ENCODE data around the gene NEK11. TPM values are rescaled to one million over a fixed set of nuclear protein-coding genes. Genes with fewer than 3 reads are reported as not detected.

The NEK11 gene
- total RNA-seq, 4 donors from 2014 or later, result 2.3 to 25.2 (median 8.4) TPM

DNA sequence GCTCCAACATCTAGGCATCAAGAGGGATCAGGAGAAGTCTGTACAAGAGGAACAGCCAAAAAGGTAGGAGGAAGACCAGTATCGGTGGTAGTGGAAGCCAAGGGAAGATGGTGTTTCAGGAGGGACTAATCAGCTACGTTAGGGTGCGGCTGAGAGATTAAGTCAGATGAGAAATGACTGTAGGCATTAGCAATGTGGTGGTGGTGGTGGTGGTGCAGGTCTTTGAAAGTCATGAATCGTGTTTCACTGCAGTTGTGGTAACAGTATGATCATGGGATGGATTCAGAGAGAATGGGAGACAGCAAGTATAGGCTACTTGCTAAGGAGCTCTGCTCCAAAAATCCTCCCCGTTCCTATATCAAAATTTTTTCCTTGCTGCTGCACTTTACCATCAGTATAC, 35.6 kb upstream of the NEK11 start:
- DNase-seq, result no peak

DNA sequence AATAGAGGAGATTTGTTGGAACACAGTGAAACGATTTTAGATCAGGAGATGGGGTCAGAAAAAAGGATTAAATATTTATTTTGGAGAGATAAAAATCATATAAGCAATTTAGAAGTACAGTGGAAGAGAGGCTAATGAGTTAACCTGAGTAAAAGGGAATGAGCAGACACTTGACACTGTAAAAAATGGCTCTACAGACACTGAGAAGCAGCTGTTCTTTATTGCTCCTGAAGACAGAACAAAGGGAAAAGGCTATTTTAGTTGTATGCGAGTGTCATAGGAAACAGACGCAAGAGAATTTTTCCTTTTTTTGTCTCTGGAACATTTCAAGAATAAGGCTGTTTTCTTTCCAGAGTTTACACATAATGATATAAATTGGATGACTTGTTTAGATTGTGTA, 34.3 kb upstream of the NEK11 start:
- Histone ChIP-seq H3K36me3 (no peaks in the 10 kb centered on the region), H3K27me3 (no peaks in the 10 kb centered on the region), H3K27ac (no peak overlapping the region), H3K4me1 (no peaks in the 10 kb centered on the region), H3K9me3 (no peaks in the 10 kb centered on the region), H3K4me3 (no peak overlapping the region)
- DNase-seq, result no peak
- TF ChIP-seq POLR2A (IDR thresholded peaks at IDR 0.05), result no peak
- TF ChIP-seq, protein P1, sequence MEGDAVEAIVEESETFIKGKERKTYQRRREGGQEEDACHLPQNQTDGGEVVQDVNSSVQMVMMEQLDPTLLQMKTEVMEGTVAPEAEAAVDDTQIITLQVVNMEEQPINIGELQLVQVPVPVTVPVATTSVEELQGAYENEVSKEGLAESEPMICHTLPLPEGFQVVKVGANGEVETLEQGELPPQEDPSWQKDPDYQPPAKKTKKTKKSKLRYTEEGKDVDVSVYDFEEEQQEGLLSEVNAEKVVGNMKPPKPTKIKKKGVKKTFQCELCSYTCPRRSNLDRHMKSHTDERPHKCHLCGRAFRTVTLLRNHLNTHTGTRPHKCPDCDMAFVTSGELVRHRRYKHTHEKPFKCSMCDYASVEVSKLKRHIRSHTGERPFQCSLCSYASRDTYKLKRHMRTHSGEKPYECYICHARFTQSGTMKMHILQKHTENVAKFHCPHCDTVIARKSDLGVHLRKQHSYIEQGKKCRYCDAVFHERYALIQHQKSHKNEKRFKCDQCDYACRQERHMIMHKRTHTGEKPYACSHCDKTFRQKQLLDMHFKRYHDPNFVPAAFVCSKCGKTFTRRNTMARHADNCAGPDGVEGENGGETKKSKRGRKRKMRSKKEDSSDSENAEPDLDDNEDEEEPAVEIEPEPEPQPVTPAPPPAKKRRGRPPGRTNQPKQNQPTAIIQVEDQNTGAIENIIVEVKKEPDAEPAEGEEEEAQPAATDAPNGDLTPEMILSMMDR (IDR thresholded peaks at IDR 0.05), result no peak
- intact Hi-C loops (cut with DNase I; ENCODE audit: low total_unique reads), result no loop called here

More for the DNA sequence above, 35.6 kb upstream of the NEK11 start:
- Histone ChIP-seq H3K27me3 (no peaks in the 10 kb centered on the region), H3K9me3 (no peaks in the 10 kb centered on the region), H3K36me3 (no peaks in the 10 kb centered on the region), H3K4me1 (no peaks in the 10 kb centered on the region), H3K4me3 (no peak overlapping the region), H3K27ac (no peak overlapping the region)
- TF ChIP-seq POLR2A (IDR thresholded peaks at IDR 0.05), result no peak
- TF ChIP-seq, protein P1 (IDR thresholded peaks at IDR 0.05), result no peak
- intact Hi-C loops (cut with DNase I; ENCODE audit: low total_unique reads), result no loop called here

DNA sequence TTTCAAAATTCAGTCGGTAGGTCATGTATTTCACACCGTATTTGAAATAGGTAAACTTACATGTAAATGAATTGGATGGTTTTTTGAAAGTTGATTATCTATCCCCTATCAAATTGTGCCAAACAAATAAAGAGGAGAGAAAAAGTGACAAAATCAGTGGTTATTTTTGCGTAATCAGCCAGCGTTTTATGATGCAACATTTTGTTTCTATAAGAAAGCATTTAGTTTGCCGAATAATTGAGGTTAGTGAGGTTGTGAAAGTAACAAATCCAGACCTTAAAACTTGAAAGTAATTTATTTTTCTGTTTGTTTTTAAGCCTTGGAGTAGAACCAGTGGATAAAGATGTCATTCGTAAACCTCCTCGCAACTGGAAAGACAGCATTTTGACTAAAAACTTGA, 29.4 kb upstream of the NEK11 start:
- H3K9me3 ChIP-seq, result no peaks in the 10 kb centered on the region
- no peaks in the 10 kb centered on the region for H3K4me1 ChIP-seq
- intact Hi-C loops (cut with DNase I; ENCODE audit: low total_unique reads), result no loop called here
- peaks cover 0 to 3% of the 10 kb centered on the region in 2 donors for H3K36me3 ChIP-seq
- no peak for DNase-seq
- H3K27me3 ChIP-seq, result no peaks in the 10 kb centered on the region
- no peak overlapping the region for H3K4me3 ChIP-seq
- TF ChIP-seq, protein P1 (IDR thresholded peaks at IDR 0.05), result no peak
- TF ChIP-seq POLR2A (IDR thresholded peaks at IDR 0.05), result no peak
- no peak overlapping the region for H3K27ac ChIP-seq

DNA sequence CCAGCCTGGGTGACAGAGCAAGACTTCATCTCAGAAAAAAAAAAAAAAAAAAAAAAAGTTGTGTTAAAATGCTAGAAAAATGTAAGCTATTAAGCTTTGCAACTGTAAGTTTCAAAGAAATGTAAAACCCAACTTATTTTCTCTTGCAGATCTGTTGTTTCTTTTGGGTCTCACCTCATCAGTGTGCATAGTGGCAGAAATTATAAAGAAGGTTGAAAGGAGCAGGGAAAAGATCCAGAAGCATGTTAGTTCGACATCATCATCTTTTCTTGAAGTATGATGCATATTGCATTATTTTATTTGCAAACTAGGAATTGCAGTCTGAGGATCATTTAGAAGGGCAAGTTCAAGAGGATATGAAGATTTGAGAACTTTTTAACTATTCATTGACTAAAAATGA, 25.6 kb upstream of the NEK11 start:
- Histone ChIP-seq H3K9me3 (no peaks in the 10 kb centered on the region), H3K36me3 (peaks cover 0 to 3% of the 10 kb centered on the region in 2 donors), H3K27ac (no peak overlapping the region), H3K27me3 (no peaks in the 10 kb centered on the region), H3K4me1 (no peaks in the 10 kb centered on the region), H3K4me3 (no peak overlapping the region)
- TF ChIP-seq, protein P1 (IDR thresholded peaks at IDR 0.05), result no peak
- no peak for TF ChIP-seq POLR2A (IDR thresholded peaks at IDR 0.05)
- no peak for DNase-seq
- intact Hi-C loops (cut with DNase I; ENCODE audit: low total_unique reads), result no loop called here

DNA sequence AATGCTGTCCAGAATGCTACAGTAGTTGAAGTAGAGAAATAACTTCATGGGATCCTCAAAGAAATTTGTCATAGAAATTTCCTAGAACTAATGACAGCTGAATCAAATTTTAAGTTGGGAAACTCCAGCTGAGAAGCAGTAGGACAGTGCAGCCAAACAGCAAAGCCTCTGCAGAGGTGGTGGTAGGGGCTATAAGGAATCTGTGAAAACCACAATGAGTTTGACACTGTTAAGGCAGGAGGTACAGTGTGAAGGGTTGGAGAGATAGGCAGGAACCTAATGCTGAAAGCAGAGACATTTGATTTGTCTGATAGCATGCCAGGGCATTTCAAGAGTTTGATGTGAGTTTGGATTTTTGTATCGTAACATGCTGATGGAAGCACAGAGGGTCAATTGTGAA, 22.1 kb upstream of the NEK11 start:
- Histone ChIP-seq H3K9me3 (no peaks in the 10 kb centered on the region), H3K27me3 (no peaks in the 10 kb centered on the region), H3K4me3 (no peak overlapping the region), H3K4me1 (no peaks in the 10 kb centered on the region), H3K27ac (no peak overlapping the region), H3K36me3 (peaks cover 0 to 3% of the 10 kb centered on the region in 2 donors)
- DNase-seq, result no peak
- no peak for TF ChIP-seq POLR2A (IDR thresholded peaks at IDR 0.05)
- TF ChIP-seq, protein P1 (IDR thresholded peaks at IDR 0.05), result no peak
- intact Hi-C loops (cut with DNase I; ENCODE audit: low total_unique reads), result no loop called here

Data from uterus (tissue), 4 donors.